Activated naive CD8-positive, alpha-beta T cell treated with anti-CD3 and anti-CD28 coated beads, Interleukin-2, amount 50 U/mL, for 16 hours (primary cell): ENCODE data around the gene ATXN10.

Experiments used
- DNase-seq: peaks from one replicate; pipeline ENCODE4 v3.0.0-alpha.2; 2020; ENCODE audit warnings: low read depth, low spot score

ATXN10 gene

GRCh38 chr22:45857519-45857918, 185.9 kb downstream of the ATXN10 start:
- DNase-seq = no peak

DNA sequence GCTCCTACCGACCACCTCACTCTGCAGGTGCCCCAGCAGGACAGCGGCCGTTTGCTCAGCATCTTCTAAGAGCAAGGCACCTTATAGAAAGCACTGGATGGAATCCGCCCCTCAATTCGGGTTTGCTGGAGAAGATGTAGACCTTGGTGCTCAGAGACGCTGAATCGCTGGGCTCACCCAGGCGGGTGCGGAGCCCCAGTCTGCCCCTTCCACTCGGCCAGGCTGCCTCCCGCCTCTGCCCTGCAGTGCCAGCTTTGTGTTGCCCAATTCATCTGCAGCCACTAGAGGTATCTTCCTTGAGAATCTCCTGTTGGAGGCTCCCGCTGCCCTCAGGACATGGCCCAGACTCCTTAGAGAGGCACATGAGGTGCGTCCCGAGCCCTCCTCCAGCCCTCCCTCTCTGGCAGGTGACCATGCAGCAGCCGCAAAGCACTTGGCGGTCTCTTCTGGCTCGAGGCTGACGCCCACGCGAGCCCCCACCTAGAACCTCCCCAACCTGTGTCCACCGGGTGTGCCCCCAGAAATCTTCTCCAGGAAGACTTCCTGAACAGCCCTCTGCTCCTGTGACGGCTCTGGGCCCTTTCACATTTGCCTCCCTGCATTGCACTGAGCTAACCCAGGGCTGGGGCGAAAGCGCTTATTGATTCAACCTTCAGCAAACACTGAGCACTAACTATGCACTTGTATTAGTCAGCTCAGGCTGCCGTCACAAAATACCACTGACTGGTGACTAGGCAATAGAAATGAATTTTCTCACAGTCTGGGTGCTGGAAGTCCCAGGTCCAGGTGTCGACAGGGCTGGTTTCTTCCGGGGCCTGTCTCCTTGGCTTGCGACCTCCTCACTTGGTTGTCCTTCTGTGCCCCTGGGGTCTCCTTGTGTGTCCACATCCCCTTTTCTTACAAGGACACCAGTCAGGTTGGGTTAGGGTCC, 187.9 kb downstream of the ATXN10 start:
- DNase-seq = no peak

- DNase-seq = no peak
Measured at GRCh38 chr22:45860201-45860600, 188.6 kb downstream of the ATXN10 start.

- no peak for DNase-seq
Measured at GRCh38 chr22:45861259-45861658, 189.6 kb downstream of the ATXN10 start.

DNA sequence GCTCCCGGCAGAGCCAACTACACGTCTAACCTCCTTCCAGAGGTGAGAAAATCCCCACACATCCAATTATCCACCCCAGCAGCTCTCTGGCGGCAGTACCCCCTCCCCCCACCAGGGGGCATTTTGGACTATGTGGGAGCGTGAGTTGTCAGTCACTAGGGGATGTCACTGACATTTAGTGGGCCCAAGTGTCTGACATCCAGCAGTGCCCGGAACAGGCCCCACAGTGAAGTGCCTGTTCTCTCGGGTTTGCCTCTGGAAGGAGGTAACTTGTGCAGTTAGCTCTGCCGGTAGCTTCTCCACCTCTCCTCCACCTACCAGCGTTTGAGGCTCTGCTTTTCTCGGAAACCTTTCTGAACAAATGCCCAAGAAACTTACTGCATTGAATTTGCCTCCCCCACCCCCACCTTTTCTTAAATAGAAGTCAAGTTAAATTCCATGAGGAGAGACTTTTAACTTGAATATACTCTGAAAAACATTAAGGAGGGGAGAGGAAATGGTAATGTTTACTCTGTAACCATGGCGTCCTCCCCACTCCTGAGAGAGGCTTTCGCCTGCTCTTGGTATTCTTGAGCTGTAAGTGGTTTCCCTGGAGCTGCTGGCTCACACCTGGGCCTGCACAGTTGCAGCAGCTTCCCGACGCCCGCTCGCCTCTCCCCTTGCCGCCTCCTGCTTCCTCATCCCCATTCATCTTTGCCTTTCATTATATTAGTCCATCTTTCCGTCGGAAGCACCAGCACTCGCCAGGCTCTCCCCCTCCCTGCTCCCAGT, 192.5 kb downstream of the ATXN10 start:
- DNase-seq = peak; percentile 59

DNA sequence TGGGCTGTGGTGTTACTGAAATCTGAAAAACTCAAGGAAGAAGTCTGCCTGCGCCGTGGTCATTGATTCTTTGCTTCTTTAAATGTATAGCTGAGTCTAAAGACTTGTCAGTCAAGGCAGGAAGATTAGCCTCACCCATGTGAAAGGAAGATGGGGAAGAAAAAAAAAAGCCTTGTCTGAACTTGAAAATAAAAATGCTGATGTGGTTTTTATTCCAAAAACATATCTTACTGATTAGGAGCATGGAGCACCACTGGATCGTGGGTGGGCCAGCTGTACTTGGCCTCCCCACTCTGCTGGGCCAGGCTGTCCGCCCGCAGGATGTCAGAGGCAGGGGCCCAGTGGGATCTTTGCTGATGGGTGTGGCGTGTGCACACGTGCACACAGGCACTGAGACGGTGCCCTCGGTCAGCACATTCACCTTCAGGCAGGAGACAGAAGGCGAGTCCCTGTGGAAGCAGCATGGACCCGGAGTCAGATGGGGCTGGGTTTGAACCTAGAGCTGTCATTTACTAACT, 193.4 kb downstream of the ATXN10 start:
- no peak for DNase-seq

DNA sequence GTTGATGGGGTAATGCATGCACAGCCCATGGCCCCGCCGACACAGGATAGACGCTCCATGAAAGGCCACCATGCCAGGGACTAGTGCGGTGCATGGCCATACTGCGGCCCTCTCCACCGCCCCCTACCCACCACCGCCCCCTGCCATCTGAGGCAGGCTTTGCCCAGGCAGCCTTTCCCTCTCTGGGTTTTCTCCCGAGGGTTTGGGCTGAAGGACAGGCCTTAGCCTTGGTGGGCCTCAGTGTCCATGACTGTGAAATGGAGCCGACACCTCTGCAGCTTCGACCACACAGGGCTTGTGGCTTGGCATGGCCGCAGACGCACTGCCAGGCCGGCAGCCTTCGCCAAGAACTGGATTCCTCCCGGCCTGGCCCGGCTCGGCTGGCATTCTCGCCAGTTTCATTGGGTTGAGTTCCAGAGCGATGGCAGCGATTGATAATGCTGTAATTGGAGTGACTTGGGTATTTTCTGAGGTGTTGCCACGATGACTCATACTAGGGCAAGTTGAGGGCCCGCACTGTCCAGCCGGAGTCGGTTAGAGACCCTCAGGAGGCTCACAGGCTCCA, 194.0 kb downstream of the ATXN10 start:
- no peak for DNase-seq

DNA sequence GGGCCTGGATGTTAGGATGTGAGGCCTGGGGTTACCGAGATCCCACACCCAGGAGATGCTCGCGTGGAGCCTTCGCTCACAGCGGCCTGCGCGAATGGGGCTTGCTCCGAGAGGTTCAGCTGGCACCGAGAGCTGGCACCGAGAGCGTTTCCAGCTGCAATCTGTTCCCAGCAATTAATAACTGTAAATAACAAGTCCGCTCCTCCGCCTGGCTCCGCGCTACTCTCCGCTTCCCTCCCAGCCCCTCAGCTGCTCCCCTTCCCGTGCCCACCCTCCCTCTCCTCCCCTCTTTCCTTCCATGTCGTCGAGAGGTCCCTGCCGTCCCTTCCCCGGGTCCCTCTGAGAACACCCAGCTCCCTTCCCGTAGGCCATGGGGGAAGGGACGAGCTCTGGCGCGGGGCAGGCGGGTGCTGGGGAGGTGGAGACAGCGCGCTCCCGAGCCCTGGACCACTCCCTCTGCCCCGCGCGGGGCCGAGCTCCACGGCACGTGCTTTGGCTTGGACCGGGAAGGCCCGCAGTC, 194.6 kb downstream of the ATXN10 start:
- DNase-seq = no peak

GRCh38 chr22:45866646-45867117, 195.0 kb downstream of the ATXN10 start:
- DNase-seq = no peak

DNA sequence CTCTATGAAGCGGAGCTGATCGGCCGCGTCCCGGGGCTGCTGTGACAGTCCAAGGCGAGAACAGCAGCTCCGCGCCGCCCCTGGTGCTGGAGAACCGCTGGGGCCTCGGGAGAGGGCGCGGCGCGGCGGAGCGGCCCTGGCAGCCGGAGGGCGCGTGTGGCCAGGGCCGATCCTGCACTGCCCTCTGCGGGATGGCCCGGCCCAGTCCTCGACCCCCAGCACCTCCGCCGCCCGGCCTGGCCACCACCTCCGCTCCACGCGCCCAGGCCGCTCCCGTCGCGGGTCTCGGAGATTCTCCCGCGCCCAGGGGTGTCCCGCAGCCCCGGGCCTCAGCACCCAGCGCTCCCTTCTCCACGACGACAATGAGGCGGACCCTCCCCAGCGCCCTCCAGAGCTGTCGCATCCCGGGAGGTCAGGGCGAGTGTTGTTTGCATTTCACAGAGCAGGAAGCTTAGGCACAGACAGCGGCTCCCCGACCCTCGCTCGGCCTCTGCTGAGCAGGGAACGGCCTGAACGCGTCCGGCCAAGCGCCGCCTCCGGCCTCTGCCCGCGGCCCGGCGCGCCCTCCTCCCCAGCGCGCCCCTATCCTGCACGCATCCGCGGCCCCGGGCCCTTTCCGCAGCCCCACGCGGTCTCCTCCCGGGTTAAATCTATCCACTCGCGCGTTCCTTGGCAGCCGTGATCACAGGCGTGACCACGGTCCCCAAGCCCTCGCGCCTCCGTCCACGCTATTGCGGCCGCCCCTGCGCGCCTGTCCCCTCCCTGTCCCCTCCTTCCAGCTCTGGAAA, 195.7 kb downstream of the ATXN10 start:
- DNase-seq = no peak

- DNase-seq = no peak
Measured at GRCh38 chr22:45867906-45868555, 196.4 kb downstream of the ATXN10 start.

DNA sequence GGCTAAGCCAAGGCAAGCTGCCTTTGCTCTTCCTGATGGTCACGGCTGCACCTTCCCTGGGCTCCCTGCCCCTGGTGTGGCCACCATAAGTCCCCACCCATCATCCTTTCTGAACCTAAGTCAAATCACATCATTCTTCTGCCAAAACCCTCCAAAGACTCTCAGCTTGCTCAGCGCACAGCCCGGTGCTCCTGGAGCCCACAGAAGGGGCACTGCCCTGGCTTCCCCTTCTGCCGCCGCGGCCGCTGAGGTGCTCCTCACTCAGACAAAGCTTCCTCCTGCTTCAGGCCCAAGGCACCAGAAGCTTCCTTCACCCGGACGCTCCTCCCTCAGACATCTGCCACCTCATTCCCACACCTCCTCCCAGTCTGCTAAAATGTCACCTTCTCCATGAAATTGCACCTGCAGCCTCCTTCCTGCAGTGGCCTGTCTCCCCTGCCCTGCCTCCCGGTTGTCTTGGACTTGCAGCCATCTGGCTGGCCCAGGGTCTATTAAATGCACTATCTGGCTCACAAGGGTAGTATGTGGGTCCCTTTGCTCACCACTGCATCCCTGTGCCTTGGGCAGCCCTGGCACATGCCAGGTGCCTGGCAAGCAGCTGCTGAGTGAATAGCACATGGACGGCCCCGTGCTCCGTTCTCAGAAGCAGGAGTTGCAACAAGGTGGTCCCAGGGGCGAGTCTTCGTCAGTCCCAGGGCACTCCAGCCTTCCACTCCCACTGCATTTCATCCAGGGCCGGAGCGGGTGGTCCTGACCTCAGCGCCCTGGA, 197.1 kb downstream of the ATXN10 start:
- no peak for DNase-seq

- no peak for DNase-seq
Measured at GRCh38 chr22:45869340-45869847, 197.8 kb downstream of the ATXN10 start.

DNA sequence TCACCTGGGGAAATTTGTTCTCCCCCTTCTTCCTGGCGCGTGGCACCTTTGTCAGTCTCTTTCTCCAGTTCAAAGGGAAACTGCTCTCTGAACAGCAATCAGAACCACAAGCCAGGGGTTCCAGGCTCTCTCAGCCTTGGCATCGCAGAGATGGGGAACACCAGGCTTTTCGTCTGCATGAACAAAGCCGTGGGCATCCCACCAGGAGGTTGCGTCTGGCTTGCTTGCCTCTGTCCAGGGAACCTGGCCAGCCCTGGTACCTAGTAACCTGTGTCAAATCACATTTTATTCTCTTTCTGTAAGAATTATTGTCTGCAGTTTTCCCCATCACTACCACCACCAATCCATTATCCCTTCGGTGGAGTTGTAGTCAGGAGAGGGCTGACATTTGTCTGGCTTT, 198.4 kb downstream of the ATXN10 start:
- no peak for DNase-seq

- no peak for DNase-seq
Measured at GRCh38 chr22:45871721-45872120, 200.1 kb downstream of the ATXN10 start.

DNA sequence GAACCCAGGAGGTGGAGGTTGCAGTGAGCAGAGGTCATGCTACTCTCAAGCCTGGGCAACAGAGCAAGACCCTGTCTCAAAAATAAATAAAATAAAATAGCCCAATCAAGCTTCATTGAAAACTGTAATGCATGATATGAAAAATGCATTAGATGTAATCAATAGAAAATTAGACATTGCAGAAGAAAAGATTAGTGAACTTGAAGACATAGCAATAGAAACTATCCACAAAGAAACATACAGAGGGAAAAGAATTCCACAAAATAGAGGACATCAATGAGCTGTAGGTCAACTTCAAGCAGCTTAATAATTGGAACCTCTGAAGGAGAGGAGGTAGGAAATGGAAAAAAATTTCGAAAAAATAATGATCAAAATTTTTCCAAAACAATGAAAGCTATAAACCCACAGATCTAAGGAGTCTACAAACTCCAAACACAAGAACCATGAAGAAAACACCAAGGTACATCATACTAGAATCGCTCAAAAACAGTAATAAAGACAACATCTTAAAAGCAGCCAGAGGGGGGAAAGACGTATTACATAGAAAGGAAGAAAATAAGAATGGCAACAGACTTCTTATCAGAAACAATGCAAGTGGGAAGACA, 201.1 kb downstream of the ATXN10 start:
- DNase-seq = no peak

GRCh38 chr22:45876136-45877035, 204.8 kb downstream of the ATXN10 start:
- DNase-seq = no peak

DNA sequence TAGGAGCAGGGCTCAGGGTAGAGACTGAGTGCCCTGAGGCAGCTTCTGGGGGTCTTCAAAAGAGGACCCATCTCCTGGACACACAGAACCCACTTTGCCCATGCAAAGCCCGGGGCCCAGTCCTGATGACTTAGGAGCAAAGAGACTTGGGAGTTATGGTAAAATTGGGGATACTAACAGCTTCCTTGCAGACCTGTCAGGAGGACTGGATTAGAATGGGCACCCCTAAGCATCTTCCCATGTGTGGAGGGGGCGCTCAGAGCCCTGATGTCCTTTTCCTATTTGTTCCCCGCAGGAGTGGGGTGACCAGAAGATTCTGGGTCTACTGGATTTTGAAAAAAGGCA, 205.4 kb downstream of the ATXN10 start:
- DNase-seq = no peak
